ENCODE measurements around the gene DMD.

DMD gene

DNA sequence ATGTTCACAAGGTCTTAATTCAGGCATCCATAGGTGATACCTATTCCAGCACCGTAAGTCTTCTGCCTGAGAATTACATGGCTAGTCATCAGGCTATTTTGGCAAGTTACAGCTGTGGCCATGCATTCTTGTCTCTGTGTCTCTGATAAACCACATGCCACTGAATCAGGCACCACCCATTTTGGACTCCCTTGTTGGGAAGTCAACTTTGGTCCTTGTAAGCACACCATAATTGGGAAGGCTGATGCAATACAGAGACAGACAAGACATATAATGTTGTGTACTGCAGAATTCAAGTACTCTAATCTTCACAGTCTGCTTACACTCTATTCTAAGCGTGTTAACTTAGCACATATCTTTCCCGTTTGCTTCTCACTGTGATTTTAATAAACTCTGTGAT lies 1655.8 kb downstream of the DMD start:
- DNase-seq: no peak

GRCh38 chrX:31551913-31552312 lies 1659.4 kb downstream of the DMD start:
- DNase-seq: no peak

DNA sequence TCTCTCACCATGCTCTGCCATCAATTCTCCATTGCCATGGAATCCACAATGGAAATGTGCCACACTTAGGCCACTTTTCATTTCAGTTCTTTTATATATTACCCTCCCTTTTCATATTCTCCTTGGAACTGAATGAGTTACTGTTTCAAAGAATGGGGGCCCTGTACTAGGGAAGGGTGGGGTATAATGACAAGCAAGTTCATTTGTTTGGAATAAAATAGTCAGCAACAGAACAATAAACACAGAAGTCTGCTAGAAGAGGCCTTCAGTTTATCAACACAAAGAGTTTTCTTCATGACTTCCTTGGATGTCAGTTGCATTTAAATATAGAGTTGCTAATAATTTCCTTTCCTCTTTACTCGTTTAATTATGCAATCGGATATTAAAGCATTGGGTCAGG lies 1661.2 kb downstream of the DMD start:
- DNase-seq: no peak

GRCh38 chrX:31547816-31548215 lies 1663.5 kb downstream of the DMD start:
- no peak for DNase-seq

GRCh38 chrX:31547416-31547815 lies 1663.9 kb downstream of the DMD start:
- no peak for DNase-seq

GRCh38 chrX:31546126-31546525 lies 1665.2 kb downstream of the DMD start:
- DNase-seq: no peak

GRCh38 chrX:31545726-31546125 lies 1665.6 kb downstream of the DMD start:
- DNase-seq: no peak

DNA sequence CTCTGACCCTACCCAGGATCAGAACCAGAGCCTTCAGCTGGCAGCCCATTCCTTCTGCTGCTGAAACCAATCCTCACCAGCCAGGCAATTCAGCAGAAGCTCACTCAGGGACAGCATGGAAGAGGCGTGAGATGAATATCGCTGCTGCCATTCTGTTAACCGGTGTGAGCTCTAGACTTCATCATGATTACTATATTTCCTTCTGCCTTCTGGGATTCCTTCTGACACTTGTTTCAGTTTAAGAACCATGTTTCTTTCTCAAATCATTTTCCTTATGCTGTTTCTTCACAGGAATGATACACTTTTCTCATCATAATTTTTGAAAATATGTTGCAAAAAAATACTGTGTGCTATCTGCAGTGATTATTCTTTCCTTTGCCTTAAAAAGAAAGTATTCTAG lies 1666.2 kb downstream of the DMD start:
- DNase-seq: no peak

GRCh38 chrX:31543634-31544033 lies 1667.7 kb downstream of the DMD start:
- DNase-seq: no peak

DNA sequence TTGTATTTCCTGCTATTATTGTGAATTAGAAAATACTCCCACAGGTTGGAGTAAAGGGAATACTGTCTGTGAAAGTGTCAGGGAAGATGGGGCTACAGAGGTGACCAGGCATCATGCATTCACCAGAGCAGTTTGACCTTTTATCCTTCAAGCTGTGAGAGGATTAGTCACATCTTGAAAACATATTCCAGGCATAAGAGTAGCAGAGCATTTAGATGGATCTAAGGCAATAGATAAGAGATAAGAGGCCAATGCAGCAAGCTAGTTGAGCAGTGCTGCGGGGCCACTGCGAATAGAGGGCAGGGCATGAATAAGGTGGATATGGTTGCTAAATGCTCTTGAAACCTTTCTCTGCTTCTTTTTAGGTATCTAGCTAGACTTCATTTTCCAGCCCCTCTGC lies 1668.8 kb downstream of the DMD start:
- DNase-seq: no peak

DNA sequence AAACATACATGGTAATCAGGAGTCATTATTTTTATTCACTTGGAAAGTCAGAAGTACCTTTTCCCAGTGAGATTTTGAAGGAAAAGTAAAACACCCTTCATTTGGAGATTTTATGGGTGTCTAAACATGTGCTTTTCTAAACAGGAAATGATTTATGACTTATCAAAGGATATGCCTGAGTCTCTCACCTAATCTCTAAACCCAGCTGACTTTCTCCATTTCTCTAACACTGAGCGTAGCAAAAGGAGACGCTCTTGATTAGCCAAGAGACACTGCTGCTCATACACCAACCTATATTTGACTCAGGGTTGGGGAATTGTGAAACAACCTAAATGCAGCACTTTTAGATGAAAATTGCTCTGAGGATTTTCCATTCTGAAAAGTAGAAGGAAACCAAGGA lies 1671.0 kb downstream of the DMD start:
- DNase-seq: no peak

GRCh38 chrX:31527455-31528126 lies 1683.8 kb downstream of the DMD start:
- no peak for DNase-seq

GRCh38 chrX:31523884-31524536 lies 1687.3 kb downstream of the DMD start:
- DNase-seq: no peak

DNA sequence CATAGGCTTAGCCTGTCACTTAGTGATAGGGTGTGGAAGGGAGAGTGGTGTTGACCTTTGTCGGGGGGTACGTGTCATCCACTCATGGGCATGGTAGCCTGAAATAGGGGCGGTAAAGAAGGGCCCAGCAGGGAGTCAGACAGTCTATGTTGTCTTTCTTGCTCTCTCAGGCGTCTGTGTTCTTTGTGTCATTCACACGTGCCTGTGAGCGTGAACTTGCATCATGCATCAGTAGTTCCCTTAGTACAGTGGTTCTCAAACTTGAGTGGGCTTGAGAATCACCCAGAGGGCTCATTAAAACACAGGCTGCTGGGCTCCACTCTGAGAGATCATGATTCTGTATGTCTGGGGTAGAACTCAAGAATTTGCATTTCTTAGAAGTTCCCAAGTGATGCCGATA lies 1688.6 kb downstream of the DMD start:
- DNase-seq: no peak

- no peak for DNase-seq
Observed at GRCh38 chrX:31521941-31522340, 1689.4 kb downstream of the DMD start.

DNA sequence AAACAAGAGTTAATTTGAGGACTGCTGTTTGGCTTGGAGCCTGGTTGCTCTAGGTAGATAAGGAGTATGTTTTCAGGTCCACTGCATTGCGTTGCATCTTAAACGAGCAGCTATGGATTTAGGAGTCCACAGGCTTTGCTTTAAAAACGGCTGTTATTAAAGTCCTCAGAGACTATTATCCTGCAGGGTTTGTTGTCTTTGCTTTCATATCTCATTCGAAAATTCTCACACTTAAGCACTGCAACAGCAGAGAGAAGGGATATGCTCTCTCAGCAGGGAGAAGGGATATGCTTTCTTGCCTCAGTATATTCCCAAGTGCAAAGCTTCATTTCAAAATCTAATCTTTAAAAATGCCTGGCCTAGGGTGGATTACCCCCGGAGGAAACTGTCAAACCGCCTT lies 1694.8 kb downstream of the DMD start:
- DNase-seq: no peak

GRCh38 chrX:31508338-31508737 lies 1703.0 kb downstream of the DMD start:
- no peak for DNase-seq

DNA sequence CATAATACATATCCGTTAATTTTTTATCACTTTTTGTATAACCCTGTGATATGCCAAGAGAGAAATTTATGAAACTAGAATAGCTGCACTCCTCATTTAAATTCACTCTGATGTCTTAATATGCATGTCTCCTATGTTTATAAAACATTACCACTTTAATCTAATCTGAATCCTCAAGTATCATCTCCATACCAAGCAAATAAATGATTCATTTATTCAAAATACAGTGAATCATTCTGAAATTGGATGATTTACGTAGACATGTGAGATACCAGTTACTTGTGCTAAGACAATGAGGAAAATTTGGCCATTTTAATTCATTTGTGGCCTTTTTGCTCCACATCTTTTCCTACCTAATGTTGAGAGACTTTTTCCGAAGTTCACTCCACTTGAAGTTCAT lies 1704.4 kb downstream of the DMD start:
- no peak for DNase-seq

DNA sequence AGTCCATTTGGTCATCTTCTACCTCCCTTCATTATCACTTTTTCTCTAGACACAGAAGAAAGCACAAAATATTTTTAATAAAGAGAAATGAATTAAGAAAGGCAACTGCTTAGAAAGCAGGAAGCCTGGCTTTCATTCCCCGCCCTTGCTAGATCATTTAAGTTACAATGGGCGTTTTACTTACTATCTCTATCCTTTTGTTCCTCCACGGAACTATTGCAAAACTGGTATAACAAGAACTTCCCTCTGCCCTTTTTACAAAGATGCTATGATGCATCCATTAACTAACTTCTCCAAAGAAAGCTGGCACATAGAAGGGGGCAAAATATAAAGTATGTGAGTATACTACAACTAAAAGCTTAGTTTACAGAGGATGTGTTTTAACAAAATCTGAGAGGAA lies 1705.0 kb downstream of the DMD start:
- no peak for DNase-seq

DNA sequence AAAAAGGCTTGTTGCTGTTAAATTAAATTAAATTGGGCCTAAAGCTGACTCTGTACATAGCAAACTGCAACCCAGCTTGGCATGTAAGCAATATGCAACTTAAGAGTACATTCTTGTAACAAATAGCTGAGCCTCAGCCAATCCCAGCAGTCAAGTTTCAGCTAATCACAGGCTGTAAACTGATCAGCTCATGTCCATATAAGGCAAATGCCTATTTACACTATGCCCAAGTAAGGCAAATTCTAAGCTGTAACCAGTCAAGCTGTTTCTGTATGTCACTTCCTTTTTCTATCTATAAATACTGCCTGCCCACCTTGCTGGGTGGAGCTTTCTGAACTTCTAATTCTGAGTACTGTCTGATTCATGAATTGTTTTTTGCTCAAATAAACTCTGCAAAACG lies 1710.4 kb downstream of the DMD start:
- DNase-seq: no peak

GRCh38 chrX:31499109-31499508 lies 1712.2 kb downstream of the DMD start:
- DNase-seq: no peak

- DNase-seq: no peak
Observed at GRCh38 chrX:31497086-31497485, 1714.3 kb downstream of the DMD start.

- no peak for DNase-seq
Observed at GRCh38 chrX:31487951-31488350, 1723.4 kb downstream of the DMD start.

DNA sequence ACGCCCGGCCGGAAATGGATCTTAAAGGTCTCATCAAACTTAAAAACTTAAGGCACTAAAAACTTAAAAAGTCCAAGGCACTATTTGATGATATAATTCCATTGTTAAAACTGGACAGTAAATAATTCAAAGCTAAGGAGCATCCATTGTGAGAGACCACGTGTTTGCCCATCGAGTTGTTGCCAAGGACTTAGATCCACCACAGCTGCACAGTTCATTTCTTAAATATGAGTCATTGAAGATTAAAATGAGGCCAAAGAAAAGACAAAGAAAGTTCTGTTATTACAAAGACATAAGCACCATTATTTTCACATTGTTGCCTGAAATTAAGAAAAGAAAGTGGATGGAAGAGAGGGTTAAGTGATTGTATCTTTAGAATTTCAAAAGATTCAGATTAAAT lies 1728.0 kb downstream of the DMD start:
- no peak for DNase-seq

DNA sequence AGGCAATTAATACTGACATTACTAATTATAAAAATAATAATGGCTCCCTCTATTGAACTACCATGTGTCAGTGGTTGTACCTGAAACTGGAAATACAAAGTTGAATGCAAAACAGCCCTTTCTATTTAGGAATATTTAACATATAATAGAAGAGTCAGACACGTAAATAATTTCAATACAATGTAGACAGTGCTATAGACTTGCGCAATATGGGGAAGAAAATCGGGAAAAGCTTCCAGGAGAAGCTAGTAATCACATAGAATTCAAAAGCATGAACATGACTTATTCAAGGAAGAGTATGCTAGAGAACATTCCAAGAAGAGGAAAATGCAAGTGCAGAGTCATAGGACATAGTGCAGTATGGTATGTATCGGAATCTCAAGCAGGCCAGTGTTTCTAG lies 1730.7 kb downstream of the DMD start:
- DNase-seq: no peak
